Measurements from ENCODE around the gene SMIM10. TPM values are rescaled to one million over a fixed set of nuclear protein-coding genes. Genes with fewer than 3 reads are reported as not detected.

SMIM10 gene
- total and polyA plus RNA-seq, 2 donors (not counting 1 experiment from before 2014, with no cell fraction given): 0.36 to 0.37 TPM

DNA sequence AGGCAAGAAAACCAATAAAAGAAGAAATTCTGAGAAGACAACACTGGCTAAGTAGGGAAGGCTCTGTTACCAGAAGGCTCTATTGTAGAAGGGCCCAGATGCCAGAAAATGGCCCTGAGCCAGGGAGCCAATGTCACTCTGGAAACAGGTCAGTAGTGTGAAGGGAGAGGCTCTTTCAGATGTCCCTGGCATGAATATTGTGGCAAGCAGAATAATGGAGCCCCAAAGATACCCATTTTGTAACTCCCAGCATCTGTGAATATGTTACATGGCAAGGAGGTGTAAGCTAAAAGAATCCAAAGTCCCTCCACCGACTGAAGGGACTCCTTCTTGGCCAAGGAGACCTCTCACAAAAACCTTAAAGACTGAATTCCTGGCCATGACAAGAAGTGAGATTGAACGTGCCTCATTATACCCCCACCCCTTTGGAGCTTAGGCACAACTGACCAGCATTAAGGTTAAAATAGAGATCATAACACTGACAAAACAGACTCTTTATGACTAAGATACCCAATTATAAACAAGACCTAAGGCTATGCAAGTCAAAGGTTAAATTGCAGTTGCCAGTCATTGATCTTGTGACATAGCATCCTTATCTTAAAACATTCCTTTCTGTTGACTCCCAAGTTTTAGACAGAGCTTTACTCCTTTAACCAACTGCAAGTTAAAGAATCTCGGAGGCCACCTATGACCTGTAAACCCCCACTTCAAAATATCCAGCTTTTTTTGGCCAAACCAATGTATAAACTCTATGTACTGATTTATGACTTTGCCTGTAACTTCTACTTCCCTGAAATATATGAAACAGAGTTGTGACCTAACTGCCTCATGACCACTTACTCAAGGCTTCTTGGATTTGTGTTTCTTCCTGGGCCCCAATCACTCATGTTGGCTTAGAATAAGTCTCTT lies 42.2 kb upstream of the SMIM10 start:
- POLR2A ChIA-PET: no interaction called here
- ATAC-seq (ENCODE audit: low read depth) (no peak), DNase-seq (no peak)
- no peaks in the 10 kb centered on the region for H3K27me3 ChIP-seq (replicated peaks in 1 of 4; ENCODE audit: control extremely low read depth in 1 of 4, control insufficient read depth in 3 of 4, insufficient read depth in 4 of 4, low read length in 3 of 4)
- H3K9ac ChIP-seq (ENCODE audit: low read length): no peak overlapping the region
- no peaks in the 10 kb centered on the region for H4K20me1 ChIP-seq (ENCODE audit: control insufficient read depth, insufficient read depth, low read length, poor library complexity, severe bottlenecking)
- H3K36me3 ChIP-seq (replicated peaks in 1 of 2; ENCODE audit: control extremely low read depth in 1 of 2, control insufficient read depth in 1 of 2, extremely low read depth in 1 of 2, insufficient read depth in 2 of 2, low read length in 1 of 2): no peaks in the 10 kb centered on the region
- no peak for TF ChIP-seq EZH2 (IDR thresholded peaks at IDR 0.05; ENCODE audit: borderline replicate concordance, insufficient read depth, low read depth, low read length, poor library complexity, severe bottlenecking)
- TF ChIP-seq, protein P1, sequence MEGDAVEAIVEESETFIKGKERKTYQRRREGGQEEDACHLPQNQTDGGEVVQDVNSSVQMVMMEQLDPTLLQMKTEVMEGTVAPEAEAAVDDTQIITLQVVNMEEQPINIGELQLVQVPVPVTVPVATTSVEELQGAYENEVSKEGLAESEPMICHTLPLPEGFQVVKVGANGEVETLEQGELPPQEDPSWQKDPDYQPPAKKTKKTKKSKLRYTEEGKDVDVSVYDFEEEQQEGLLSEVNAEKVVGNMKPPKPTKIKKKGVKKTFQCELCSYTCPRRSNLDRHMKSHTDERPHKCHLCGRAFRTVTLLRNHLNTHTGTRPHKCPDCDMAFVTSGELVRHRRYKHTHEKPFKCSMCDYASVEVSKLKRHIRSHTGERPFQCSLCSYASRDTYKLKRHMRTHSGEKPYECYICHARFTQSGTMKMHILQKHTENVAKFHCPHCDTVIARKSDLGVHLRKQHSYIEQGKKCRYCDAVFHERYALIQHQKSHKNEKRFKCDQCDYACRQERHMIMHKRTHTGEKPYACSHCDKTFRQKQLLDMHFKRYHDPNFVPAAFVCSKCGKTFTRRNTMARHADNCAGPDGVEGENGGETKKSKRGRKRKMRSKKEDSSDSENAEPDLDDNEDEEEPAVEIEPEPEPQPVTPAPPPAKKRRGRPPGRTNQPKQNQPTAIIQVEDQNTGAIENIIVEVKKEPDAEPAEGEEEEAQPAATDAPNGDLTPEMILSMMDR (IDR thresholded peaks at IDR 0.05): no peak
- no peak overlapping the region for H3K4me3 ChIP-seq (ENCODE audit: control extremely low read depth in 1 of 5, extremely low read depth in 1 of 5, insufficient read depth in 1 of 5, low read depth in 2 of 5, low read length in 4 of 5)
- no peak overlapping the region for H3K27ac ChIP-seq (ENCODE audit: low read length in 2 of 2)
- H3K4me2 ChIP-seq (replicated peaks; ENCODE audit: low read depth, low read length, poor library complexity, severe bottlenecking): no peak overlapping the region
- H3K27me3 Mint-ChIP-seq: no peaks in the 10 kb centered on the region
- H3K9me3 ChIP-seq (ENCODE audit: control extremely low read depth in 1 of 3, control insufficient read depth in 2 of 3, insufficient read depth in 1 of 3, low read length in 2 of 3): no peaks in the 10 kb centered on the region
- CTCF ChIA-PET: no interaction called here
- intact Hi-C loops (cut with micrococcal nuclease): no loop called here
- no peaks in the 10 kb centered on the region for H3K4me1 ChIP-seq (ENCODE audit: control insufficient read depth in 2 of 2, insufficient read depth in 2 of 2, low read length in 2 of 2)
- no peaks in the 10 kb centered on the region for H3K9me3 Mint-ChIP-seq (ENCODE audit: insufficient read depth)
- H3K4me1 Mint-ChIP-seq: no peaks in the 10 kb centered on the region
- H3K4me3 Mint-ChIP-seq: no peak overlapping the region
- H2AFZ ChIP-seq (ENCODE audit: insufficient read depth, low read depth, low read length, poor library complexity, severe bottlenecking): no peak overlapping the region
- H3K79me2 ChIP-seq (ENCODE audit: control insufficient read depth, insufficient read depth, low read length): no peaks in the 10 kb centered on the region
- 100% methylated on average over 1 of the region's 3 CpGs for WGBS (ENCODE audit: insufficient coverage)
- no peak overlapping the region for H3K27ac Mint-ChIP-seq

DNA sequence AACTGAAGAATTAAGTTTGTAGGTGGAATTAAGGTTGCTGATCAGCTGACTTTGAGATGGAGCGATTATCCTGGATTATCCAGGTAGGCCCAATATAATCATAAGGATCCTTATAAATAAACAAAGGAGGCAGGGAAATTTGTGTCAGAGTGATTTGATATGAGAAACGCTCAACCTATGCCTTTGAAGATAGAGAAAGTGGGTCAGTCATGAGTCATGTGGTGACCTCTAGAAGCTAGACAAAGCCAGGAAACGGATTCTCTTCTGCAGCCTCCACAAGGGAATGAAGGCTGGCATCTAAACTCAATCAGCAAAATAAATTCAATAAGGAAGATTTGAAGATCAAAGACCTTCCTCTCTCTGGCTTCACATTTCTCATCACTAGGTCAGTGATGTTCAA lies 41.5 kb upstream of the SMIM10 start:
- no peak for DNase-seq
- no peaks in the 10 kb centered on the region for H3K36me3 ChIP-seq (replicated peaks in 1 of 2; ENCODE audit: control extremely low read depth in 1 of 2, control insufficient read depth in 1 of 2, extremely low read depth in 1 of 2, insufficient read depth in 2 of 2, low read length in 1 of 2)
- Mint-ChIP-seq H3K9me3 (ENCODE audit: insufficient read depth) (no peaks in the 10 kb centered on the region), H3K27ac (no peak overlapping the region), H3K4me3 (no peak overlapping the region), H3K27me3 (no peaks in the 10 kb centered on the region), H3K4me1 (no peaks in the 10 kb centered on the region)
- no peak overlapping the region for H2AFZ ChIP-seq (ENCODE audit: insufficient read depth, low read depth, low read length, poor library complexity, severe bottlenecking)
- ChIA-PET POLR2A (no interaction called here), CTCF (no interaction called here)
- no peak for ATAC-seq (ENCODE audit: low read depth)
- no peaks in the 10 kb centered on the region for H3K4me1 ChIP-seq (ENCODE audit: control insufficient read depth in 2 of 2, insufficient read depth in 2 of 2, low read length in 2 of 2)
- no peaks in the 10 kb centered on the region for H3K27me3 ChIP-seq (replicated peaks in 1 of 4; ENCODE audit: control extremely low read depth in 1 of 4, control insufficient read depth in 3 of 4, insufficient read depth in 4 of 4, low read length in 3 of 4)
- no peaks in the 10 kb centered on the region for H3K79me2 ChIP-seq (ENCODE audit: control insufficient read depth, insufficient read depth, low read length)
- no peak overlapping the region for H3K4me3 ChIP-seq (ENCODE audit: control extremely low read depth in 1 of 5, extremely low read depth in 1 of 5, insufficient read depth in 1 of 5, low read depth in 2 of 5, low read length in 4 of 5)
- H3K9me3 ChIP-seq (ENCODE audit: control extremely low read depth in 1 of 3, control insufficient read depth in 2 of 3, insufficient read depth in 1 of 3, low read length in 2 of 3): no peaks in the 10 kb centered on the region
- TF ChIP-seq, protein P1 (IDR thresholded peaks at IDR 0.05): no peak
- no peak for TF ChIP-seq EZH2 (IDR thresholded peaks at IDR 0.05; ENCODE audit: borderline replicate concordance, insufficient read depth, low read depth, low read length, poor library complexity, severe bottlenecking)
- intact Hi-C loops (cut with micrococcal nuclease): no loop called here
- no peak overlapping the region for H3K9ac ChIP-seq (ENCODE audit: low read length)
- WGBS (ENCODE audit: insufficient coverage): no CpG with 5 or more reads among the region's 3 CpGs
- no peaks in the 10 kb centered on the region for H4K20me1 ChIP-seq (ENCODE audit: control insufficient read depth, insufficient read depth, low read length, poor library complexity, severe bottlenecking)
- no peak overlapping the region for H3K27ac ChIP-seq (ENCODE audit: low read length in 2 of 2)
- H3K4me2 ChIP-seq (replicated peaks; ENCODE audit: low read depth, low read length, poor library complexity, severe bottlenecking): no peak overlapping the region
